CD4-positive, alpha-beta T cell treated with Interleukin-12 subunit alpha and Interleukin-12 subunit beta, for 1 hour (primary cell): Measurements from ENCODE around the gene PFAS.
"Not testable (repeated sequence)": the region's sequence is repeated elsewhere in the genome, so short reads cannot be mapped to it uniquely, and the experiment has no call there.

Experiments
- DNase-seq: peaks from one replicate; pipeline ENCODE4 v3.0.0-alpha.2; 2020

Gene PFAS, protein sequence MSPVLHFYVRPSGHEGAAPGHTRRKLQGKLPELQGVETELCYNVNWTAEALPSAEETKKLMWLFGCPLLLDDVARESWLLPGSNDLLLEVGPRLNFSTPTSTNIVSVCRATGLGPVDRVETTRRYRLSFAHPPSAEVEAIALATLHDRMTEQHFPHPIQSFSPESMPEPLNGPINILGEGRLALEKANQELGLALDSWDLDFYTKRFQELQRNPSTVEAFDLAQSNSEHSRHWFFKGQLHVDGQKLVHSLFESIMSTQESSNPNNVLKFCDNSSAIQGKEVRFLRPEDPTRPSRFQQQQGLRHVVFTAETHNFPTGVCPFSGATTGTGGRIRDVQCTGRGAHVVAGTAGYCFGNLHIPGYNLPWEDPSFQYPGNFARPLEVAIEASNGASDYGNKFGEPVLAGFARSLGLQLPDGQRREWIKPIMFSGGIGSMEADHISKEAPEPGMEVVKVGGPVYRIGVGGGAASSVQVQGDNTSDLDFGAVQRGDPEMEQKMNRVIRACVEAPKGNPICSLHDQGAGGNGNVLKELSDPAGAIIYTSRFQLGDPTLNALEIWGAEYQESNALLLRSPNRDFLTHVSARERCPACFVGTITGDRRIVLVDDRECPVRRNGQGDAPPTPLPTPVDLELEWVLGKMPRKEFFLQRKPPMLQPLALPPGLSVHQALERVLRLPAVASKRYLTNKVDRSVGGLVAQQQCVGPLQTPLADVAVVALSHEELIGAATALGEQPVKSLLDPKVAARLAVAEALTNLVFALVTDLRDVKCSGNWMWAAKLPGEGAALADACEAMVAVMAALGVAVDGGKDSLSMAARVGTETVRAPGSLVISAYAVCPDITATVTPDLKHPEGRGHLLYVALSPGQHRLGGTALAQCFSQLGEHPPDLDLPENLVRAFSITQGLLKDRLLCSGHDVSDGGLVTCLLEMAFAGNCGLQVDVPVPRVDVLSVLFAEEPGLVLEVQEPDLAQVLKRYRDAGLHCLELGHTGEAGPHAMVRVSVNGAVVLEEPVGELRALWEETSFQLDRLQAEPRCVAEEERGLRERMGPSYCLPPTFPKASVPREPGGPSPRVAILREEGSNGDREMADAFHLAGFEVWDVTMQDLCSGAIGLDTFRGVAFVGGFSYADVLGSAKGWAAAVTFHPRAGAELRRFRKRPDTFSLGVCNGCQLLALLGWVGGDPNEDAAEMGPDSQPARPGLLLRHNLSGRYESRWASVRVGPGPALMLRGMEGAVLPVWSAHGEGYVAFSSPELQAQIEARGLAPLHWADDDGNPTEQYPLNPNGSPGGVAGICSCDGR (N-terminal part only)

DNA sequence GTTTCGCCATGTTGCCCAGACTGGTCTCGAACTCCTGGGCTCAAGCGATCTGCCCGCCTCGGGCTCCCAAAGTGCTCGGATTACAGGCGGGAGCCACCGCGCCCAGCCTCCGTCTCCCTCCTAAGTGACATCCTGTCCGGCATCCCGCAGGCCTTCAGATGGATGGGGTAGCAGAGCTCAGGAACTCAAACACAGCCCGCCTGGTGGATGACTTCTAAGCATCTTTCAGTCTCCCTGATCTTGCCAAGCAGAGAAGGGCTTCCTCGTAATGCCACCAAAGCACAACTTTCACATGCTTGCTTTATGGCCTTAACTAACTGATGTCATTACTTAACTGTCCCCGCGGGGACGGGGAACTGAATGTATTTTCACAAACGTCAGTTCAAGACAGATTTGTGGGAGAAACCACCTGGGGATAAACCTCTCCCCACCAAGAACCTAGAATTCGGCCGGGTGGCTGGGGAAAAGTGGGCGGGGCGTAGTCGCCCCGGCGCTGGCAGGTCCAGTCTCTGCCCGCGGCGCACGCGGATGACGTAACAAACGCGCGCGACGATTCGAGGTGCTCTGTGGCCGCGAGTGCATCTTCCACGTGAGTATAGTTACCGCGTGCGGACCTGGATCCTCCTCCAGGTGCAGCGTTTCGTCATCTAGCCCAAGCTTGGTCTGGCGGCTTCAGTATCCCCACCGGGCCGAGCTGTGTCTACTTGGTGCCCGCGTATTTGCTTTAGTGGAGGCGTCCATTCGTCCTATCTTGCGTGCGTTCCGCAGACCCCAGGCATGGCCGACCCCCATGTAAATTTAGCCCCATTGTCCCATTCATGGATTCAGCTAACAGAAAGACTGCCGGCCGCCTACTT is at the start of gene PFAS:
Gene PFAS (plus strand): TSS at position 539 of the 857 bp plus-strand sequence. CDS start 4,649 bp downstream, outside the sequence.
- peak; percentile 95 for DNase-seq

GRCh38 chr17:8204761-8205555 is 44.1 kb upstream of the PFAS start:
- no peak for DNase-seq

GRCh38 chr17:8206536-8206935 is 42.6 kb upstream of the PFAS start:
- DNase-seq: no peak

DNA sequence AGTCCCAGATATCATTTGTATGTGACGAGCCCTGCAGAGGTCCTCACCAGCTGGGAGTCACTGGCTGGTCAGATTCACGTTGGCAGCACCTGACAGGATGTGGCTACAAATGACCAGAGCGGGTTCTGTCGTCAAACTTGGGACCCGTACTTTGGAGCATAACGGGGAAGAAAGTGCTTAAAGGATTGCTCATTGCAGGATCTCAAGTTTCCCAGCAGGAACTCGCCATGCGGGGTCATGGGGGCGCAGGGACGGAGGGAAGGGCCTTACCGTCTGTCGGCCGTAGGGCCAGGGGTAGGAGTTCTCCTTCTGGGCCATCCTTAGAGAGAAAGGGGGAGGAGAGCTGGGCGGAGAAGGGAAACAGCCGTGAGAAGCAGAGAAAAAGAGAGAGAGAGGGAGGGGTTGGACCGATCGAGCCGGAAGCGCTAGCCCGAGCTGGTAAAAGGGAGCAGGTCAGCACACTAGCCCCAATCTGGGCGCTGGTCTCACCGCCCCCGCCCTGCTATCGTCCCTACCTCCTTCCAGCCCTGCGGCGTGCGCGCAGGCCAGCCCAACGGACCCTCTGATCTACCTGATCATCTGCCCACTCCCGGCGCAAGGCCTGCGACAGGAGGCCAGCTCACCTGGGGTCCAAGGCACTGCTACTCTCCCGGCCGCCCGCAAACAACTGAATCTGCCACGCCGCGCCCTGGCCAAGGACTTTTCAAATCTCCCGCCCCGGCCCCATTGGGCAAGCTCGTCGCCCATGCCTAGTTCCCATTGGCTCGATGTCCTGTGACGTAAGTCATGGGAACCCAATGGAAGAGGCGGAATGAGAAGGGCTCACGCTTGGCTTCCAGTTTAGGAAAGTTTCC is 39.0 kb upstream of the PFAS start, which contains the start of gene AURKB:
Gene AURKB (minus strand): TSS at position 669 of the 854 bp plus-strand sequence. CDS start 351 bp downstream, at position 318.
- peak; percentile 96 for DNase-seq

GRCh38 chr17:8210761-8211458 is 38.2 kb upstream of the PFAS start:
- DNase-seq: no peak

GRCh38 chr17:8212312-8213180 is 36.5 kb upstream of the PFAS start:
- no peak for DNase-seq

GRCh38 chr17:8214000-8214399 is 35.1 kb upstream of the PFAS start:
- DNase-seq: not testable (repeated sequence)

DNA sequence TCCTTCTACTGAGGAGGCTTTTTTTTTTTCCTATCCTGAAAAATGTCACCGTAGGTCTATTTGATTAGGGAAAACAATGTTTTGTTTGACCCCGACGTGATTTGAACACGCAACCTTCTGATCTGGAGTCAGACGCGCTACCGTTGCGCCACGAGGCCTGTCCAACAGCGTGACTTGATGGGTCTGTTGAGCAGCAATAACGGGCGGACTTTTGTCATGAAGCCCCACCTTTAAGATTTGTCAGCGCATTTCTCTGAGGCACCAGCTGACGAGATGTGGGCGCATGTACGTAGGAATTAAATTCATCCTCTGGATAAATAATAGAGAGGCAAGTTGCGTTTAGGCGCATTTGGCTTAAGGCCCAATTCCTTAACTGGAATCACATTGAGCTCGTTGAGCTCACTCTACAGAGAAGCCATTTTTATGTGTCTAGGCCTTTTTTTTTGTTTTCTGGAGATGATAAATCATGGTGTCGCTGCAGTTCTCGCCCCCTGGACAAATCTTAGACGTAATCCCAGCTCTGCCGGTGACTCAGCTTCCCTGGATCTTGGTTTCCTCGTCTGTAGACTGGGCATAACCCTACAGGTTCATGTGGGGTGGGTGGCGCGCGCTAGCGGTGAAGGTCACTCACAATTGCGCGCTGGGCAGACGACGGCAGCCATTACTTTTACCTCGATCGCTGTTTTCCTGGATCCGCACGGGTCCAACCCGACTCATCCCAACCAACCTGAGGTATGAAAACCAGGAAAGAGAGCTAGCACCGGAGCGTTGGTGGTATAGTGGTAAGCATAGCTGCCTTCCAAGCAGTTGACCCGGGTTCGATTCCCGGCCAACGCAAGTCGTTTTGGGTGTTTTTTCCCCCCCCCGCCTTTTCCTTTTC is 28.1 kb upstream of the PFAS start:
- peak; percentile 91 for DNase-seq

DNA sequence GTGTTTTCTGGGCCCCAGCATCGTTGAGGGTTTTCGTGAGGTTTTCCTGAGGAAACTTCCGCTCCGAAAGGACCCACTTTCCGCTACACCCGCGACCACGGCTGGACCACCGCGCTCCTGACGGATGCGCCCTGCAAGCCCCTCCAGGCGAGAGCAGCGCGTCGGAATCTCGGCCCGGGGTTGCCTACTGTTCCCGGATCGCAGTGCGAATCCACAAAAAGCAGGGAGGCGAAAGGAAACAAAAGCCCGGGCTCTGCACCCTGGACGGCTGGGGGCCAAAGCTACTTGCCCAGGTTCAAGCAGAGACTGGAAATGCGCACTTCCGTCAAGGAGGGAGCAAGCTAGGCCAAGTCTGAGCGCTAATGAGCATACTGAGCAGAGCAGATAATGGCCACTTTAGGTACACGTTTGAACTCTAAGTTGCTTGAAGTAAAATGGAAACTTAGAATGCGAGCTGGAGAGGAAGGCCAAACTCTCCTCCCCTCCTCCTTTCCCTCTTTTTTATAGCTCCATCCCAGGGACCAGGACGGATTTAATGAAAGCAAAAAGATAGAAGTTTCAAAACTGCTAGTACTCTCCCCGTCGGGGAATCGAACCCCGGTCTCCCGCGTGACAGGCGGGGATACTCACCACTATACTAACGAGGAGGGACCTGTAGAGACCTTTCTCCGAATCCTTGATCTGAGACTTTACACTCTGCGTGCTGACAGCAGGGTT is 27.3 kb upstream of the PFAS start:
- peak; percentile 94 for DNase-seq

DNA sequence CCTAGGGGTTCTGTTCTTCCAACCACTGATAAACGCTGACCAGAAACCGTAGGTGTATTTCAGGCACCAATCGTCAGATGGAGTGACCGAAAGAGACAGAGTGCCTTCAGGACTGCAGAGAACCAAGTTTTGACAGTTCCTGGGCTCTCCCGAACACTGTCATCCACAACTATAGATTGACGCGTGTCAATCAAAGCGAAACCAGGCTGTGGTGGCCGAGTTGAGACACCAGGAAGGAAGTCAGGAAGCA is 26.8 kb upstream of the PFAS start:
- DNase-seq: no peak

DNA sequence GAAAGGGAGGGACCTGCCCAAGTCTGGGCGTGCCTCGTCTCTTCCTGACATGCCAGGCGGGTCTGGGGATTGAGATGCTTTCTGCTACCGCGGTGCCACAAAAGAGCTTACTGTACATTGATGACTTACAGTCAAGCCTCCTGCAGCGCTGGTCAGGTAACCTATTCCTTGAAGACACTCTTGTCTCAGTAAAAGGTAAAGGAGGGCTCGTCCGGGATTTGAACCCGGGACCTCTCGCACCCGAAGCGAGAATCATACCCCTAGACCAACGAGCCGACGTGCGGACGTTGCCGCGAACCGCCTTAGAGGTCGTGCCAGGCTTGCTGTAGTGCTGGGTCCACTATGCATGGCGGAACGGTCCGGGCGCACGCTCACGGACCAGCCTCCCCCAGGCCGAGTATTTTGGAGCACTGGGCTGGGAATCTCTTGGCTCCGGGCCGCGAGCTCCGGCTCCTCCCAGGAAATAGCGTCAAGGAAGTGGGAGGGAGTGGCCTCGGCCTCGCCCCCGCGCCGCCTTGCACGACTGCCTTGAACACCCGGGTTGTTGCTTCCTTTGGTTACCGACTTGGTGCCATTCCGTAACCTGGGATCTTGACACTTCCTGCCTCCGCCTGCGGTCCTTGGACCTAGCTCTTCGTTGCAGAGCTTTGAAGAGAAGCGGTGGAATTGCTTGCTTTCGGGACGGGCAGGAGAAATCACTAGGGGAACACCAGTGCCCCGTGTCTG is 26.3 kb upstream of the PFAS start:
- peak; percentile 91 for DNase-seq

DNA sequence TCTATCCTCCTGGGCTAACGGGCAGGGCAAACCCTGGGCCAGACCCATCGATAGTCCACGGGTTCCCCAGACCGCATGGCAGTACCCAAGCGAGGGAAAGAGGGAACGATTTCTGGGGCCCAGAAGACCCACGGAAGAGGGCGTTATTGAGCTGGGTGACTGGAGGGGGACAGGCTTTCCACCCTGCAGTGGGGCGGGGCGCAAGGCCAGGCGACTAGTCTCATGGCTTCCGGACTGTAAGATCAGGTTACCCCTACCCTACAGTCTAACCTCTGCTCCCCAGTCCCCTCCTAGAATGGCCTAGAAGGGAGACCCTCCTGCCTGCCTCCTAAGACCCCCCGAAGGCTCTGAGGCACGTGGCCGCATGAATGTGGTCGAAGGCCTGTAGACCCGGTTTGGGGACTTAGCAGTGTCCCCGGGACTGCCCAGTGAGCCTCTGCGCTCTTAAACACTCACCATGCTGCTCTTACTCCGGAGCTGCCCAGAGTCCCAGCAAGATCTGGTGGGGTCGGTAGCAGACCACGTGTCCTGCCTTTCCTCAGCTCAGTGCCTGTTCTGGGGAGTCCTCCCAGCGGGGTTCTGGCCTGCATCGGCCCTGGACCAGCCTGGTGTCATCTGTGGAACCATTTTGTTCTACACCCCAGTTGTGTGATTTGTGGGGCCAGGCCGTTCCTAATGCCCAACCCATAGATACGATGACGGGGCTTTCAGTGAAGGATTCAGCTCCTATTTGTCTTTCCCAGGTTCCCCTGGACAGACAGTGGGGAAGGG is 25.5 kb upstream of the PFAS start:
- peak; percentile 61 for DNase-seq

- no peak for DNase-seq
These were observed 23.9 kb upstream of the PFAS start for GRCh38 chr17:8224891-8225812.
